AG04450 (cell line): ENCODE data around the gene ZNF516. TPM values are rescaled to one million over a fixed set of nuclear protein-coding genes. Genes with fewer than 3 reads are reported as not detected.

Experiments used
- CTCF ChIA-PET: fragments of 300-600, 350-600 bp; formaldehyde crosslinking; extraction: SDS; loops from one replicate; lab custom pipeline; 2022; ENCODE audit warnings: antibody characterized with exemption, inconsistent platforms; lab: Charles Lee
- POLR2A ChIA-PET: fragments of 350-600 bp; formaldehyde crosslinking; extraction: SDS; loops from one replicate; lab custom pipeline; 2021; ENCODE audit warnings: antibody characterized with exemption, inconsistent platforms; lab: Yijun Ruan, JAX
- DNase-seq: peaks from one replicate; pipeline ENCODE4 v3.0.0-alpha.2; 2011; ENCODE audit warnings: low read depth, low spot score
- H3K27ac ChIP-seq: one replicate; pipeline ENCODE4 v1.5.1; 2012; ENCODE audit warnings: low read depth, low read length, control low read depth
- H3K27me3 ChIP-seq: one replicate; pipeline ENCODE4 v1.6.0; 2012; ENCODE audit warnings: low read length; ENCODE audit not compliant: control insufficient read depth, insufficient read depth
- H3K4me3 ChIP-seq: 2 replicates; pipeline ENCODE4 v1.5.1; 2011; ENCODE audit warnings: mild to moderate bottlenecking, low read depth, low read length, control low read depth
- H3K9me3 ChIP-seq: 2 replicates; pipeline ENCODE4 v1.5.1; 2012; ENCODE audit warnings: low read length; ENCODE audit not compliant: control insufficient read depth, insufficient read depth
- CTCF ChIP-seq: IDR thresholded peaks from 2 replicates; pipeline ENCODE4 v1.5.1; 2011; ENCODE audit warnings: low read depth, low read length, control low read depth, inconsistent platforms
- polyA plus RNA-seq: library from polyadenylated mRNA; depleted of rRNA; stranded (reverse); fragments of >200 nt; gene quantifications from 2 replicates; pipeline ENCODE4 v1.2.3, GENCODE V29; 2011

ZNF516 gene
- polyA plus RNA-seq, 1 experiment, result 15.5 TPM

DNA sequence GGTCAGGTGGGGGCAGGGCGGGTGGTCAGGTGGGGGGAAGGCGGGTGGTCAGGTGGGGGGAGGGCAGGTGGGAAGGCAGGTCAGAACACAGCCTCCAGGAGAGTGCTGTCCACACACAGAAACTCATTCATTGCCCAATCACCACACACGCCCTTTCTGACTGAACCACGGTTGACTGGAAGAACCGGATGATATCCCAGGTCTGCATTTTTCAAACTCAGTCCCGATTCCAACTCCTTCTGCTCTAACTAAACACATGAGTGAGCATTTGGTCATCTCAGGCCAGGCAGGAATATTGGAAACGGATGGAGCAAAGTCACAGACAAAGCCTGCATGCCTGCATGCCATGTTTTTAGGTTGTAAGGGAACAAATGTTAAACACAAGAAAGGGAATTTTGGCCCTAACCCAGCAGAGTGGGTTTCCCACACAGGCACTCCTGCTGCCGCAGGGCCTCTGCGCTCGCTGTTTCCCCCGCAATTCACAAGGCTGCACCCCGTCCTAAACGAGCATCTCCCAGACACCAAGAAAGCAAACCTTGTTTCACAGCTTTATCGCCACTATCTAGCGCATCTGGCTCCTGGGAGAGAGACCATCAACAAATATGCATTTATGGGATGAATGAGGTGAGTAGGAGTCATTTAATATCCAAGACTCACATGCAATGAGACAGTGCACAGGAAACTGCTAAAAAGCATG, 100.1 kb downstream of the ZNF516 start:
- H3K27me3 ChIP-seq, result no peaks in the 10 kb centered on the region
- H3K9me3 ChIP-seq, result no peaks in the 10 kb centered on the region; the same call in 1 of the 2 replicates
- CTCF ChIA-PET, result interaction anchor here (1.4 kb wide), 1 partner anchor 321 kb away, joined by 3 read pairs; no protein-coding TSS in a partner anchor
- no peak for DNase-seq
- POLR2A ChIA-PET, result no interaction called here
- H3K27ac ChIP-seq, result no peak overlapping the region
- TF ChIP-seq CTCF, result no peak
- H3K4me3 ChIP-seq, result no peak overlapping the region

DNA sequence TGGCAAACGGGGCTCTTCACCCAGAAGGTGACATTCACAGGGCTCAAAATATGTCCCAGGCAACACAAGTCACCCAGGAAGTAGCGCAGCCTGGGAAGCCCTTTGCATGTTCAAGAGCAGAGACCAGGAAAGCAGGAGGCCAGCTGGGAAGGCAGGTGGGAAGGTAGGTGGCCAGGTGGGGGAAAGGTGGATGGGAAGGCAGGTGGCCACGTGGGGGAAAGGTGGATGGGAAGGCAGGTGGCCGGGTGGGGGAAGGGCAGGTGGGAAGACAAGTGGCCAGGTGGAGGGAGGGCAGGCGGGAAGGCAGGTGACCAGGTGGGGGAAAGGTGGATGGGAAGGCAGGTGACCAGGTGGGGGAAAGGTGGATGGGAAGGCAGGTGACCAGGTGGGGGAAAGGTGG, 102.7 kb downstream of the ZNF516 start:
- Histone ChIP-seq H3K27me3 (no peaks in the 10 kb centered on the region), H3K4me3 (no peak overlapping the region), H3K27ac (no peak overlapping the region), H3K9me3 (peaks cover 7% of the 10 kb centered on the region; the same call in 1 of the 2 replicates)
- no peak for TF ChIP-seq CTCF
- no peak for DNase-seq
- CTCF ChIA-PET, result interaction anchor here (0.7 kb wide), 1 partner anchor 318 kb away, joined by 3 read pairs; no protein-coding TSS in a partner anchor
- POLR2A ChIA-PET, result no interaction called here

GRCh38 chr18:76391746-76392145, 103.3 kb downstream of the ZNF516 start:
- ChIA-PET CTCF (interaction anchor here (0.7 kb wide), 1 partner anchor 318 kb away, joined by 3 read pairs; no protein-coding TSS in a partner anchor), POLR2A (no interaction called here)
- Histone ChIP-seq H3K27ac (no peak overlapping the region), H3K4me3 (no peak overlapping the region), H3K27me3 (no peaks in the 10 kb centered on the region), H3K9me3 (peaks cover 7% of the 10 kb centered on the region; the same call in 1 of the 2 replicates)
- no peak for DNase-seq
- no peak for TF ChIP-seq CTCF

GRCh38 chr18:76391038-76391437, 104.0 kb downstream of the ZNF516 start:
- ChIA-PET POLR2A (no interaction called here), CTCF (interaction anchor here (2.1 kb wide), 1 partner anchor 8 kb away, joined by 12 read pairs; no protein-coding TSS in a partner anchor)
- DNase-seq, result no peak
- Histone ChIP-seq H3K9me3 (peaks cover 7% of the 10 kb centered on the region; the same call in 1 of the 2 replicates), H3K27ac (no peak overlapping the region), H3K27me3 (no peaks in the 10 kb centered on the region), H3K4me3 (no peak overlapping the region)
- no peak for TF ChIP-seq CTCF

GRCh38 chr18:76390452-76391035, 104.5 kb downstream of the ZNF516 start:
- Histone ChIP-seq H3K27ac (no peak overlapping the region), H3K4me3 (no peak overlapping the region), H3K27me3 (no peaks in the 10 kb centered on the region), H3K9me3 (peaks cover 7% of the 10 kb centered on the region; the same call in 1 of the 2 replicates)
- no peak for DNase-seq
- ChIA-PET POLR2A (no interaction called here), CTCF (interaction anchor here (2.1 kb wide), 1 partner anchor 8 kb away, joined by 12 read pairs; no protein-coding TSS in a partner anchor)
- no peak for TF ChIP-seq CTCF
